Measurements from ENCODE around the gene TRMT10B. TPM values are rescaled to one million over a fixed set of nuclear protein-coding genes. Genes with fewer than 3 reads are reported as not detected.
"Not testable (repeated sequence)": the region's sequence is repeated elsewhere in the genome, so short reads cannot be mapped to it uniquely, and the experiment has no call there.

TRMT10B gene
- total RNA-seq, 1 experiment from 2014 or later = 2.1 TPM

DNA sequence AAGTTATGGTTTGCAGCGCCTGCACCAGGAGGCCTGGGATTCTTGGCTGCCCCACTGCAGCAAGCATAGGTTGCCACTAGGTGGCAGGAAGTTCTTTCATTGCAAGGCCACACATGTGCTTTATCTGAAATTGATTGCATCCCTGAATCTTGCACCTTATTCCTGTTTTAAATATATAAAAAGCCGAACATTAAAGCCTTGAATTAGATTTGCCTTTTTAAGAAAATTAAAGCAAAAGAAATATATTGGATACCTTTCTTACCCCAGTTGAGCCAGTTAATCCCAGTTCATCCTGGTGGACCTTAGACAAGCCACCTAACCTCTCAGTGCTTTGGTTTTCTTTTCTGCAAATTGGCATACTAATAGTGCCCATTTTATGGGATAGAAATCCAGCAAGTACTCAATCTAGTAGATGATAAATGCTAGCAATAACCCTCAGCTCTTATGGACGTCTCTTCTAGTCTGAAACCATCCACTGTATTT, 6.3 kb upstream of the TRMT10B start:
- peak; percentile 66 for DNase-seq (ENCODE audit: low spot score)
- in situ Hi-C loops (cut with HindIII; ENCODE audit: low sequenced_read_pairs) = no loop called here

DNA sequence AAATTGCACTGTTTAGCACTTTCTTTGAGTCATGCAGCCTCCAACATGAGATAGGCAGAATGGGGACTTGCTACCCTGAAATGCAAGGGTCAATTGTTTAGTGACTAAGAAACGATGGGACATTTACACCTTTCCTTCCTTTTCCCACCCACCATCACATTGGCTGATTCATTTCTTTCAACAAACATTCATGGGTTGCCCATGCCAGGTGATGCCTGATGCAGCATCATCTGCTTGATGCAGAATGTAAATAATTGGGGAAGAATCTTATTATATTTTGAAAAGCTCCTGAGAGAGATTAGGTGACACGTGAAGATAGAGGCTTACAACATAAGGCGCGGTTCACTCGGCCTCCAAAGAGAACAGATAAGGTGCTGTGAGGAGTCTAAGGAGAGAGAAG, 4.5 kb upstream of the TRMT10B start:
- no peak for DNase-seq (ENCODE audit: low spot score)
- in situ Hi-C loops (cut with HindIII; ENCODE audit: low sequenced_read_pairs) = no loop called here

DNA sequence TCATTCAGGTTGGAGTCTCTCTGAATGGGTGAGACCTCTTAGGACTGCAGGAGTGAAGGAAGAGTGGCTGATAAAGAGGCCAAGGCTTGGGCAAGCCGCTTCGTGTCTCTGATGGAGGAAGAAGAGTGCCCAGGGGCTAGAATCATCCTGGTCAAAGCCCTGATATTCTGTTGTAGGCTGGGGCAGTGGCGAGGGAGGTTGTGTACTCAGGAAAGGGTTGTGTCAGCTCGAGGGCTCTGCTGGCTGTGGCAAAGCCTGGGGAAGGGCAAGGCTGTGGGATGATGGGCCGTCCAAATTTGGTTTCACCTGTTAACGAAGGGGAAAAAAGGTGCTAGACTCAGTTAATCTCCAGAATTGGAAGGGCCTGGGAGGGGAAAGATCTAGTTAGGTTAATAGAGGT, 2.4 kb upstream of the TRMT10B start:
- in situ Hi-C loops (cut with HindIII; ENCODE audit: low sequenced_read_pairs) = no loop called here
- no peak for DNase-seq (ENCODE audit: low spot score)

DNA sequence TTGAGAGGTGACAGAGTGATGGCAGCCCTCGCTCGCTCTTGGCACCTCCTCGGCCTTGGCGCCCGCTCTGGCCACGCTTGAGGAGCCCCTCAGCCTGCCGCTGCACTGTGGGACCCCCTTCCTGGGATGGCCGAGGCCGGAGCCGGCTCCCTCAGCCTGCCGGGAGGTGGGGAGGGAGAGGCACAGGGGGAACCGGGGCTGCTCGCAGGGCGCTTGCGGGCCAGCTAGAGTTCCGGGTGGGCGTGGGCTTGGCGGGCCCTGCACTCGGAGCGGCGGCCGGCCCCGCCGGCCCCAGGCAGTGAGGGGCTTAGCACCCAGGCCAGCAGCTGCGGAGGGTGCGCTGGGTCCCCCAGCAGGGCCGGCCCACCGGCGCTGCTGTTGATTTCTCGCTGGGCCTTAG, 1.9 kb upstream of the TRMT10B start:
- in situ Hi-C loops (cut with HindIII; ENCODE audit: low sequenced_read_pairs); DNase-seq (ENCODE audit: low spot score): not testable (repeated sequence)

- DNase-seq (ENCODE audit: low spot score); in situ Hi-C loops (cut with HindIII; ENCODE audit: low sequenced_read_pairs): not testable (repeated sequence)
Observed at GRCh38 chr9:37752112-37752511, 1.5 kb upstream of the TRMT10B start.

DNA sequence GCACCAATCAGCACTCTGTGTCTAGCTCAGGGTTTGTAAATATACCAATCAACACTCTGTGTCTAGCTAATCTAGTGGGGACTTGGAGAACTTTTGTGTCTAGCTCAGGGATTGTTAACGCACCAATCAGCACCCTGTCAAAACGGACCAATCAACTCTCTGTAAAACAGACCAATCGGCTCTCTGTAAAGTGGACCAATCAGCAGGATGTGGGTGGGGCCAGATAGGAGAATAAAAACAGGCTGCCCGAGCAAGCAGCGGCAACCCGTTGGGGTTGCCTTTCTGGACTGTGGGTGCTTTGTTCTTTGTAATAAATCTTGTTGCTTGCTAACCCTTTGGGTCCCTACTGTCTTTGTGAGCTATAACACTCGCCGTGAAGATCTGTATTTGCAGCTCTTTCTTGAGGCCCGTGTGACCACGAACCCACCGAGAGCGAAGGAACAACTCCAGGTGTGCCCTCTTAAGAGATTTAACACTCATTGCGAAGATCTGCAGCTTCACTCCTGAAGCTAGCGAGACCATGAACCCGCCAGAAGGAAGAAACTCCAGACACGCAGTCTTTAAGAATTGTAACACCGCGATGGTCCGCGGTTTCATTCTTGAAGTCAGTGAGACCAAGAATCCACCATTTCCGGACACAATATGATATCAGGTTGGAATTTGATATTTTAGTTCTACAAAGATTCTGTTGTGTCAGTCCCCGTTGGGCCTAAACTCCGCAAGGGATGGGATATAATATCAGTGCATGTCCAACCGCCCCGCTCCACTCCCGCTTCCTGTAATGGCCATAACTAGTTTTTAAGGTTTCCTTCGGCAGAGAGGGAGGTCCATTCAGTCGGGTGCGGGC, 740 bp upstream of the TRMT10B start:
- in situ Hi-C loops (cut with HindIII; ENCODE audit: low sequenced_read_pairs) = no loop called here
- DNase-seq (ENCODE audit: low spot score) = no peak

DNA sequence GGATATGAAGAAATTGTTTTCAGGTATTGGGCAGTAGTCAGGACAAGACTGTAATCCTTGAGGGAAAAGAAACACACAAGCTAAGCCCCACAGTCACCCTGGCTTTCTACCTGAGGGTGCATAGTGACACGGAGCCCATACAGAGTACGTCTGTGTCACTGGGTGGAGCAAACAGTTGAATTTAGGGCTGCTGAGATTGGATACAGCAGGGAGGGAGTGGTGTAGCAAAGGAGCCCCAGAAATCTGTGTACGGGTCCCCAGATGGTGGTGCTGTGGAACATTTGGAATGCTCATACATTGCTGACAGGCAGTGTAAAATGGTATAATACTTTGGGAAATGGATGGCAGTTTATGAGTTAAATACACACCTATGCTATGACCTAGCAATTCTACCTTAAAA, 5.1 kb downstream of the TRMT10B start:
- in situ Hi-C loops (cut with HindIII; ENCODE audit: low sequenced_read_pairs) = no loop called here
- DNase-seq (ENCODE audit: low spot score) = no peak

DNA sequence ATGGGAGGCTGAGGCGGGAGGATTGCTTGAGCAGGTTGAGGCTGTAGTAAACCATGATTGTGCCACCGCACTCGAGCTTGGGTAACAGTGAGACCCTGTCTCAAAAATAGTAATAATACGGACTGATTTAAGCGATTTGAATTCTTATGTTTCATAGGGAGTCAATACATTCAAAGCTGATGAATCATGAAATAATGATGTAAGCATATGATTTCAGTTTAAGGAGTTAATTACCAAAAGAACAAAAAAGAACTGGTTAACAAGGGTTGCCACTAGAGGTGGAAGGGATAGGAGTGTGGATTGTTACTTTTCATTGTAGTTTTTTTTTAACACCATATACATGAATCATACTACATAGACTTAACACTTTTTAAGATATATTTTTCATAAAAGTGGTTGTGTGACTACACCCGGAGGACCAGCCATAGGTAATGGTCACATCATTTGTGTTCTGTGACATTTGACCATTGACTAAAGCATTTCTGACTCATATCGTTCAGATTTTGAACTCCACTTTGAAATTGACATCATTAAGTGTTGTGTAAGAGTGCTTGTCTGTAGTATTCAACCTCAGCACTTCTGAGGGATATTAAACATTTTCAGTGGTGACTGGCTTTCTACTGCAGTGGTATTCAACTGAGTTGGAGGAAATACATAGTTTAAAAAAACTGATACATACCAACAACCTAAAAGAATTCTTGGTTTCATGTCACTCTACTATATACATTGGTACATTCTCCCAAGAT, 7.0 kb downstream of the TRMT10B start:
- in situ Hi-C loops (cut with HindIII; ENCODE audit: low sequenced_read_pairs) = no loop called here
- DNase-seq (ENCODE audit: low spot score) = no peak

GRCh38 chr9:37761511-37761910, 7.9 kb downstream of the TRMT10B start:
- in situ Hi-C loops (cut with HindIII; ENCODE audit: low sequenced_read_pairs) = no loop called here
- no peak for DNase-seq (ENCODE audit: low spot score)

DNA sequence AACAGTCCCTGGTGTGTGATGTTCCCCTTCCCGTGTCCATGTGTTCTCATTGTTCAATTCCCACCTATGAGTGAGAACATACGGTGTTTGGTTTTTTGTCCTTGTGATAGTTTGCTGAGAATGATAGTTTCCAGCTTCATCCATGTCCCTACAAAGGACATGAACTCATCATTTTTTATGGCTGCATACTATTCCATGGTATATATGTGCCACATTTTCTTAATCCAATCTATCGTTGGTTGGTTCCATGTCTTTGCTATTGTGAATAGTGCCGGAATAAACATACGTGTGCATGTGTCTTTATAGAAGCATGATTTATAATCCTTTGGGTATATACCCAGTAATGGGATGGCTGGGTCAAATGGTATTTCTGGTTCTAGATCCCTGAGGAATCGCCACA, 11.7 kb downstream of the TRMT10B start:
- in situ Hi-C loops (cut with HindIII; ENCODE audit: low sequenced_read_pairs); DNase-seq (ENCODE audit: low spot score): not testable (repeated sequence)

DNA sequence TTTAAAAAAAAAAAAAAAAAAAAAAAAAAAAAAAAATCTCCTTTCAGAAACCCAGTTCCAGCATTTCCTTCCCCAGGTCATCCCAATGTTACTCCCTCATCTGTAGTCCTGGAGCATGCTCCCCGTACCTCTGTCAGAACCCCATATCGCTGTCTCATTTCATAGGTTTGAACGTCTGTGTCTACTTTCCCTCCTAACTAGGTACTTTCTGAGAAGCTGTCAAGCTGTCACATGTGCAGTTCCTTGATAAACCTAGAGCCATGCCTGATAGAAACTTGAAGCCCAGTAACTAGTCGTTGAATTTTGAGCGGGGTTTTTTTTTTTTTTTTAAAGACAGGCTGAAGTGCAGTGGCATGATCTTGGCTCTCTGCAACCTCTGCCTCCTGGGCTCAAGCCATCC, 15.7 kb downstream of the TRMT10B start:
- in situ Hi-C loops (cut with HindIII; ENCODE audit: low sequenced_read_pairs) = no loop called here
- DNase-seq (ENCODE audit: low spot score) = no peak

- in situ Hi-C loops (cut with HindIII; ENCODE audit: low sequenced_read_pairs) = no loop called here
- no peak for DNase-seq (ENCODE audit: low spot score)
Observed at GRCh38 chr9:37769995-37770394, 16.4 kb downstream of the TRMT10B start.

- in situ Hi-C loops (cut with HindIII; ENCODE audit: low sequenced_read_pairs) = no loop called here
Observed at GRCh38 chr9:37775216-37775919, 21.8 kb downstream of the TRMT10B start.

GRCh38 chr9:37776328-37776727, 22.7 kb downstream of the TRMT10B start:
- in situ Hi-C loops (cut with HindIII; ENCODE audit: low sequenced_read_pairs) = no loop called here
- no peak for DNase-seq (ENCODE audit: low spot score)

More at GRCh38 chr9:37775216-37775919, 21.8 kb downstream of the TRMT10B start:
- no peak for DNase-seq (ENCODE audit: low spot score)

DNA sequence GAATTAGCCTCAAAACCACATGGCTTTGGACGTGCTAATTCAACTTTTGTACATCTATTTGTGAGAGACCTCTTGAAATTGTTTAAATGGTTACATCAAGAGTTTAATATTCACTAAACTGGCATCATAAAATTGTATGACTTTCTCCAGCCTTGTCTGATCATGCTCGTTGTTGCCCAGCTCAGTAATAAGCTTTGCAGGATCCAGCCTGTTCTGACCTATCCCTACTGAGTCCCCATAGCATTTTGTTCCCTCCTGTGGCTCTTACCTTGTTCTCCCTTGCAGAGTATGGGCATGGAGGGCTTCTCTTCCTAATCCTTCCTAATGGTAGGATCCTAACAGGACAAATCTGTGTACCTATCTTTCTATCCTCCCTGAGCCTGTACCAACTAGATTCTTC, 24.9 kb downstream of the TRMT10B start:
- in situ Hi-C loops (cut with HindIII; ENCODE audit: low sequenced_read_pairs) = no loop called here

DNA sequence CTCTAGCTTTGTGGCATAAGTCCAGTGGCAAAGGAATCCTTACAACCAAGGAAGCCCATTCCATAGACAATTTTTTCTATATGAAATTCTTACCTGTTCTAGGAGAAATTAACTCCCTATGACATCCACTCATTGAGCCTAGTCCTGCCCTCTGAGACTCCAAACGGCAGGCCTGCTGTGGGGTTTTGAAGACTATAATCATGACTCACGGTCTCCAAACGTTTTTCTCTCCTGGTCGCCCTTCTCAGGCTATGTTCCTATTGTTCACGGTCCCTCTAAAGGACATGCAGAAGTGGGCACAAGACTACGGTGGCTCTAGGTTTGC, 30.6 kb downstream of the TRMT10B start:
- DNase-seq (ENCODE audit: low spot score) = no peak
- in situ Hi-C loops (cut with HindIII; ENCODE audit: low sequenced_read_pairs) = no loop called here

More for the DNA sequence above, 24.9 kb downstream of the TRMT10B start:
- DNase-seq (ENCODE audit: low spot score) = no peak

GRCh38 chr9:37784616-37785483, 31.2 kb downstream of the TRMT10B start, which contains the start of gene EXOSC3:
EXOSC3 (minus strand) TSS chr9:37785064; CDS start chr9:37785044, 20 bp downstream.
- peak; percentile 95 for DNase-seq (ENCODE audit: low spot score)
- in situ Hi-C loops (cut with HindIII; ENCODE audit: low sequenced_read_pairs) = no loop called here

GRCh38 chr9:37787059-37787458, 33.5 kb downstream of the TRMT10B start:
- in situ Hi-C loops (cut with HindIII; ENCODE audit: low sequenced_read_pairs) = no loop called here
- DNase-seq (ENCODE audit: low spot score) = no peak

GRCh38 chr9:37788332-37788731, 34.7 kb downstream of the TRMT10B start:
- no peak for DNase-seq (ENCODE audit: low spot score)
- in situ Hi-C loops (cut with HindIII; ENCODE audit: low sequenced_read_pairs) = no loop called here

Measured in G401 (cell line).